ENCODE results near the gene MAD1L1. TPM values are rescaled to one million over a fixed set of nuclear protein-coding genes. Genes with fewer than 3 reads are reported as not detected.
A peak's percentile ranks its signal among the peaks of the same experiment; 100 is the strongest.

The MAD1L1 gene
- total and polyA plus RNA-seq, 2 of the 8 experiments (the other 6 are each of a cell fraction or from before 2014, with no cell fraction given) = 40.4 to 44.6 TPM

GRCh38 chr7:2165610-2166594, 66.8 kb downstream of the MAD1L1 start:
- Histone ChIP-seq H4K8ac (ENCODE audit: extremely low read depth, insufficient read depth, low read length) (no peak overlapping the region; the same call in 1 of the 2 replicates), H3K36me3 (ENCODE audit: control insufficient read depth in 2 of 4, insufficient read depth in 4 of 4, low read length in 3 of 4) (peaks cover 0 to 4% (median 0%) of the 10 kb centered on the region in 4 experiments; a peak in 2 of 8 replicates), H3K79me2 (ENCODE audit: control insufficient read depth in 1 of 2, insufficient read depth in 2 of 2, low read length in 2 of 2) (no peaks in the 10 kb centered on the region; a peak in 1 of 4 replicates), H3K23me2 (ENCODE audit: low read depth, low read length) (no peaks in the 10 kb centered on the region), H3K4me1 (replicated peaks in 1 of 4; ENCODE audit: control insufficient read depth in 3 of 4, insufficient read depth in 4 of 4, low read length in 3 of 4) (peaks cover 0 to 3% (median 0%) of the 10 kb centered on the region in 4 experiments; a peak in 3 of 7 replicates), H2BK120ac (replicated peaks; ENCODE audit: low read depth, low read length) (no peak overlapping the region), H3K9me3 (ENCODE audit: insufficient read depth in 2 of 2, low read depth in 1 of 2, low read length in 1 of 2) (peaks cover 0 to 5% of the 10 kb centered on the region in 2 experiments; a peak in 1 of 4 replicates), H3K27me3 (replicated peaks in 1 of 4; ENCODE audit: control insufficient read depth in 3 of 4, extremely low read depth in 1 of 4, insufficient read depth in 3 of 4, low read length in 3 of 4) (no peaks in the 10 kb centered on the region), H3K18ac (ENCODE audit: extremely low read depth, low read length) (no peak overlapping the region), H3K23ac (ENCODE audit: insufficient read length) (no peak overlapping the region), H4K20me1 (replicated peaks in 1 of 2; ENCODE audit: control insufficient read depth in 1 of 2, insufficient read depth in 2 of 2, low read length in 2 of 2) (peaks cover 0 to 1% of the 10 kb centered on the region in 2 experiments), H4K5ac (ENCODE audit: insufficient read length, low read depth, low read length) (no peak overlapping the region), H2BK20ac (ENCODE audit: low read length) (no peak overlapping the region), H3K14ac (ENCODE audit: insufficient read length) (no peak overlapping the region), H2AFZ (ENCODE audit: low read length) (no peak overlapping the region), H3K9ac (replicated peaks in 1 of 4; ENCODE audit: extremely low read depth in 1 of 4, low read depth in 3 of 4, low read length in 3 of 4) (no peak overlapping the region), H3K56ac (replicated peaks; ENCODE audit: insufficient read length, low read depth, low read length) (no peak overlapping the region), H3K4me3 (ENCODE audit: extremely low read depth in 1 of 4, insufficient read depth in 2 of 4, low read depth in 3 of 4, low read length in 4 of 4) (no peak overlapping the region), H4K91ac (replicated peaks; ENCODE audit: insufficient read length, low read length) (peak overlapping the region; percentile 65), H3K4ac (replicated peaks; ENCODE audit: insufficient read length, low read depth, low read length) (peak overlapping the region; percentile 11), H2AK5ac (ENCODE audit: low read depth, low read length) (no peak overlapping the region), H3K79me1 (ENCODE audit: low read depth, low read length) (peaks cover 8% of the 10 kb centered on the region), H3K4me2 (ENCODE audit: insufficient read depth in 1 of 2, low read depth in 2 of 2, low read length in 2 of 2) (no peak overlapping the region), H2BK5ac (ENCODE audit: low read depth, low read length) (peak overlapping the region; percentile 26; the same call in 1 of the 2 replicates), H2BK15ac (ENCODE audit: low read length) (no peak overlapping the region), H3K27ac (ENCODE audit: low read depth, low read length) (no peak overlapping the region), H2BK12ac (ENCODE audit: low read depth, low read length) (no peak overlapping the region)
- DNase-seq (ENCODE audit: low read depth in 1 of 2, low spot score in 2 of 2) = no peak
- no peak for TF ChIP-seq RAD21 (IDR thresholded peaks at IDR 0.05 in 1 of 2, conservative IDR thresholded peaks at IDR 0.05 in 1 of 2; ENCODE audit: low read depth in 2 of 2, low read length in 2 of 2)
- TF ChIP-seq CTBP2 (IDR thresholded peaks at IDR 0.05; ENCODE audit: borderline replicate concordance, insufficient read depth, insufficient read length, low read length) = no peak
- no peak for TF ChIP-seq RXRA (IDR thresholded peaks at IDR 0.05; ENCODE audit: insufficient read depth, low read depth, low read length)
- no peak for TF ChIP-seq ZNF274 (IDR thresholded peaks at IDR 0.05; ENCODE audit: borderline replicate concordance, extremely low read depth, low read length)
- TF ChIP-seq EGR1 (IDR thresholded peaks at IDR 0.05; ENCODE audit: borderline replicate concordance, low read depth, low read length) = no peak
- TF ChIP-seq E2F6 (IDR thresholded peaks at IDR 0.05) = no peak
- CTCF ChIA-PET (ENCODE audit: partially characterized antibody) = interaction anchor here (0.7 to 1.7 kb wide), 10 partner anchors 8 to 572 kb away, joined by 3 to 6 read pairs (median 4); no protein-coding TSS in a partner anchor
- POLR2A ChIA-PET (ENCODE audit: partially characterized antibody) = interaction anchor here (0.8 kb wide), 1 partner anchor 67 kb away, joined by 3 read pairs; the partner anchor contains the start of gene MAD1L1
- WGBS, 2 experiments (ENCODE audit: extremely low coverage in 1 of 2, insufficient coverage in 1 of 2, insufficient read length in 1 of 2, insufficient replicate concordance in 2 of 2, low coverage in 1 of 2, low lambda C conversion rate in 2 of 2, missing lambda C conversion rate in 1 of 2) = 95% methylated on average over 28 of the region's 28 CpGs; no CpG with 5 or more reads in 1 of the 2 experiments
- FAIRE-seq = no peak
